Activated effector memory CD4-positive, alpha-beta T cell treated with Interleukin-2 at 50 U/mL for 16 hours (primary cell): Measurements from ENCODE around the gene TCERG1L.

ENCODE experiments used
- DNase-seq: peaks from one replicate; pipeline ENCODE4 v3.0.0-alpha.2; 2020

The TCERG1L gene

GRCh38 chr10:131221632-131222277 is 89.8 kb downstream of the TCERG1L start:
- DNase-seq = no peak

DNA sequence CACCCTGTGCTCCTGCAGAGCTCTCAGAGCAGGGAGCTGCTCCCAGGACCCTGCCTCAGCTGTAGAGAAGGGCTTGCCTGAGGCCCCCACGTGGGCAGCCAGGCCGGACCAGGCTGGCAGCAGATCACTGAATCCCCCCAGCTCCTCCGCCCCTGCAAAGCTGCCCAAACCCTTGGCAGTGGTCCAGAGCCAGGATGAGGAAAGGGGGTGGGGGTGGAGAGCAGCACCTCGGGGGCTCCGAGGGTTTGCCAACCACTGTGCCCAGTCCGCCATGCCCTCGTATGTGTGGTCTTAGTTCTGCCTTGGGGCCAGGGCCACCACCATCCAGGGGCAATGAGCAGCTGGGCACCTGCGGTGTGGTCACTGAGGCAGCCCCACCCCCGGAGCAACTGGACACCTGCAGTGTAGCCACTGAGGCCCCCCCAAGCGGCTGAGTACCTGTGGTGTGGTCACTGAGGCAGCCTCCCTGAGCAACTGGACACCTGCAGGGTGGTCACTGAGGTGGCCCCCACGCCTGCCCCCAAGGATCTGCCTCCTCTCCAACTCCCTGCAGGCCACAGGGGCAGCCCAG is 90.8 kb downstream of the TCERG1L start:
- no peak for DNase-seq

DNA sequence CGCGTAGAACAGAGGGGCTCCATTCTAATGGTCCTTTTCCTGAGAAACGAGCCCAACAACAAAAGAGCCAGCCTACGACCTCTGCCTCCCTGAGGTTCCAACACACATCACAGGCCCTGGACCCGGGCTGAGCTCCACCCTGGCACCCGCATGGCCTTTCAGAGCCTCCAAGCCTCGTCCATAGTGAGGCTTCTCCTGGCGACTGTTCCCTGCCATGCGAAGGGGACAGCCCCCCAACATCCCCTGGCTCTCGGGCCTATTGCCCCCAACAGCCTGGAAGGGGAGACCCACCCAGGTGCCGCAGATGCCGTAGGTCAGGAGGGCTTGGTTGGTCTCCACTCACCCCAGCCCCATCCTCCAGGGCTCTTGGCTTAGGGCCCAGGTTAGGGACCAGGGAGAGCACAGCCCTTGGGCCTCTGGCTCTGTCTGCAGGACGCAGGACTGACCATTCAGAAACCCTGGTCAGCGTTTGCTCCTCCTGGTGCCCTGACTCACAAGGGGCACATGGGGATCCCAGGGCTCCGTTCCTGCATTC is 91.5 kb downstream of the TCERG1L start:
- no peak for DNase-seq

GRCh38 chr10:131219584-131219886 is 92.0 kb downstream of the TCERG1L start:
- DNase-seq = no peak

GRCh38 chr10:131218811-131219583 is 92.5 kb downstream of the TCERG1L start:
- no peak for DNase-seq

DNA sequence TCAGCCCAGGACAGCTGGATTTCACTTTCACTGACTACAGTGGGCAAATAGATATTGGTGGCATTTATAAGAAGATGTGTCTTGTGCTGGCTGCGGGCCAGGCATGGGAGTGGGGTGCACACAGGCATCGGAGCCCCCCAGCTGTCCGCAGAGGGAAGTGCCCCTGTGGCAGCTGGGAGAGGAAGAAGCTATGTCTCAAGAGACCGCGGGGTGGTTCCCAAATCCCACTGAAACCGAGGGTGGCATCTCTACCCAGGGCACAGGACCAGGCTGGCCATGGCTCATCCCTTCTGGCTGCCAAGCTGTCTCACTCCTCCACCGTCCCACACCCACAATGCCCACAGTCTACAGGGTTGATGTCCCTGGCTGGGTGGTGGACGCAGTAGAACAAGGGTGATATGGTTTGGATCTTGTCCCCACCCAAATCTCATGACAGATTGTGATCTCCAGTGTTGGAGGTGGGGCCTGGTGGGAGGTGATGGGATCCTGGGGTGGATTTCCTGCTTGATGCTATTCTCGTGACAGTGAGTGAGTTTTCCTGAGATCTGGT is 94.8 kb downstream of the TCERG1L start:
- DNase-seq = no peak

DNA sequence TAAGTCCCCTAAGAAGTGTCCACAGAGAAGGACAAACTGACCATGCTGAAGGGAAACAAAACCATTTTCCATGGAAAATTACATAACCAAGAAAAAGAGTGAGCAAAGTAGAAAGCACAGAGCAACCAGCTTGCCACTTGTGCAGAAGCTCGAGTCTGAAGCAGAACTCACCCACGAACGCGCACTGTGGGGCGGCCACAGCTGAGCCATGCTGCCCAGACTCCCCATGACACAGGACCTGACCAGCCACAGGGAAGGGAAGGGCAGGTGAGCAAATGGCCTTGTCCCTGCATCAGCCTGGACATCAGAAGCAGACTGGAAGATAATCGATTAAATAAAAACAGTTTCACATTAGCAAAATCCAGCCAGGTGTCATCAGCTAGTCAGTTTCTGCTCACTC is 95.7 kb downstream of the TCERG1L start:
- no peak for DNase-seq

GRCh38 chr10:131214521-131215244 is 96.8 kb downstream of the TCERG1L start:
- no peak for DNase-seq

DNA sequence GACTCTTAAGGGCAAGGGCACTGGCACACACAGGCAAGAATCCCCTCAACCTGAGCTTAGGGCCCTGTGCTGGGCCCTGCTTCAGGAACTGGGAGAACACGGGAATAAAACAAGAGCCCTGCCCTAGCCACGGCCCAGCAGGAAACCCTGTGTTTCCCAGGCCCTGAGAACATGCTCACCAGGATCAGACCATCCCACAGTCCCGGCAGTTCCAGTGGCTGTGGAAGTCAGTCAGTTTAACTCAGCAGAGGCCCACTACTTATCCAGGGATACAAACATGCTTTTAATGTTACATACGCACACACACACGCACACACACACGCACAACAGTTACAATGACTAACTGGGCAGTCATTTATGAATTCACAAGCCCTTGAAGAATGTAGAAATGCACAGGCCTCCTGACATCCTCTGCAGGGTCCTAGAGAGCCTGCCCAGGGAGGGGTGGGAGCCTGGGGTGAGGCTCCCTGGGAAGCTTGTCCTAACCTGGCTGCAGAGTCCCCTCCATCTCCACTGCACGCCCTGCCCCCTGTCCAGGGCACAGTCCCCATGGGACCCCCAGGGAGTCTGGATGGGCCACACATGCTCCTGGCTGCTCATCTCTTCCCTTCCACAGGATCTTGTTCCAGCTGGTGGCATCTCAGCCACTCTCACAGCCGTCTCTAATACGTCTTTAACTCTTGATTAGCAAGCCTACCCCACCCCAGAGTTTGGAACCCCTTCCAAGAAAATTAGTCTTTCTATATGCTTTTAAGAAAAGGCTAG is 97.6 kb downstream of the TCERG1L start:
- no peak for DNase-seq

GRCh38 chr10:131212763-131213325 is 98.7 kb downstream of the TCERG1L start:
- no peak for DNase-seq

DNA sequence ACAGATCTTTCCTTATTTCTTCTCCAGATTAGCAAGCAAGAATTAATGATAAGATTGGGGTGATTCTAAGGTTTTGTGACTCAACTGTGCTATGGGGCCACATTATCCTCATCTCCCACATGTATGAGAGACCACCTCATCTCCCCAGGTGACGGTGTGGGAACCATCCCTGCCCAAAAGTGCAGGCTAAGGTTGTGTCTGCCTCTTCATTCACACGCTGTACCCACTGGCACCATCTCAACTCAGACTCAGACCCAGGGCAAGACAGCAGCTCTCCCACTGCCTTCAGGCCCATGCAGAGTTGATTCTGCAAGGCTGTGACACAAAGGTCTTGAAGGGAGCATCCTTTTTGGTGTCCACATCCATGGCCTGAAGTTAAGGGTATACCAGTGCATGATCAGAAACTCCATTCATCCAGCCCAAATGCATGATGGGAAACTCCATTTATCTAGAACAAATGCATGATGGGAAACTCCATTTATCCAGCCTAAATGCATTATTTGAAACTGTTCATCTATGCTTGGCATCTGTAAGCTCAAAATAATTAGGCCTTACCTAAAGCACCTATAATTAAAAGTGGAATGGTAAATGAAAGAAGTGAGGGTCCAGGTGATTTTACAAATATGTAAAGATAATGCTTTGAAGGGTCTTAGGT is 99.4 kb downstream of the TCERG1L start:
- DNase-seq = no peak

DNA sequence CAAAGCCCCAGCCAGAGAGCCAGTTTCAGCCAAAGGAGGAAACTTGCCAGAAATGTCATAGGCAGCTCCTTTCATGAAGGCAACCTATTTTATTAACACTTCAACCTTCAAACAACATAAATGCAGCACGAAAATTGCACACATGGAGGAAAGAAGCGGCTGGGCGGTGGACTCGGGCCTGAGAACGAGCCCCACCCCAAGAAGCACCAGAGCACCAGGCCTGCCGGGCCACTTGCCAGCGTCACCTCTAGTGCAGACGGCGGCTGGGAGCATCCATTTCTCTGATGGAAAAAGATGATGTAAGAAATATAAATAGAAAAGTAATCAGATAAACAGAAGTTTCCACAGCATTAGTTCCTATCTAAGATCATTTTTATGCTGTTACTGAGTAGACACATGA is 100.0 kb downstream of the TCERG1L start:
- no peak for DNase-seq

DNA sequence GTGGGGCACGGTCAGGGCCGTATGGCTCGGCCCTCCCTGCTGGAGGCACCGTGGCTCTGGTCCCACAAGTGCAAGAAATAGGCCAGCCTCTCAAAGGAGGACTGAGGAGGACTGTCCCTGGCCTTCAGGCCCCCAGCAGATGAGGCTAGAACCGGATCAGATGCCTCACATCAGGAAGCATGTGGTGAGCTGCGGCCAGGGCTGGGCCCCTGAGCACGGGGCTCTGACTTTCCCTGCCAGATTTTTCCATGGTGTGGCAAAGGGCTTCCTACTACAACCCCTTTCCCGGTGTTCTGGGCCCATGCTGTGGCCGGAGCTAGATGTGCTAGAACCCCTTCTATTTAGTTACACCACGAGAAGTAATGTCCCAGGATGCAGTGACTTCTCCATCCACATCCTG is 100.4 kb downstream of the TCERG1L start:
- no peak for DNase-seq

- DNase-seq = no peak
Observed at GRCh38 chr10:131210181-131210580, 101.3 kb downstream of the TCERG1L start.

DNA sequence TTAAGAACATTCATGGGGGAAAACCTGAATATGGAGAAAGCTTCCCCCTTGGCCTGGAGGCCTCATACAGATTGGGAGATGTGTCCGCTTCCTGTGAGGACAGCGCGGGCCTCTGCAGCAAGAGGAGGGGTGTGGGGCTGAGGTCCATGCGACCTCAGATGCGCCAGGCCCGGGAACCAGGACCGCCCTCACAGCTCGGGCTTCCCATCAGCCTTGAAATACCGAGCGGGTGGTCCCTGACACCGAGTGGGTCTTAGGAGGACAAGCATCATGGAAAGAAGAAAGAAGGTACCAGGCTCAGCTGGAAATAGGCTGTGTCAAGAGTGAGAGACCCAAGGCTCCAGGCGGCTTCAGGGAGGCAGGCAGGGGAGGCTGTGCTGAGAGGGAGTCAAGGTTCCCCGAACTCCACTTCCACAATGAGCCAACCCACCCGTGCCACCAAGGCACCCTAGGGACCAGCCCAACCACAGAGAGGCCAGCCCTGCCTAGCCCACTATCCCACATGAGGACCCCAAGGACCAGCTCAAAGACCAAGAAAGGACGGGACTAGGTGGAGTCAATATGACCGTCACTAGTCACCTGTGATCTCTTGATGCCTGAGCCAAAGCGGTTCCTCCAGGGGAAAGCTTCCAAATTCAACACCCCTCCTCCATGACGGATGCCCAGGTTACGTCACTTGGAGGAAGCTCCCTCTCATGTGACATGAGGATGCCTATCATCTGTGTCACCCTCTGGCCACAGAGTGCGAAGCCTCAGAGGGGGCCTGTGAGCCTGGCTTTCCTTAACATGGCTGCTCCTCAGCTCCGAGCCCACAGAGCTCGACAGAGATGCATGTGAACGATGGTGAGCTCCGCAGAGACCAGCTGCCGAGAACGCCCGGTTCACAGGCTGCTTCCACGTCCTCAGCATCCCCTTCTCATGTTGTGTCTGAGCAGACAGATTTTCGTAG is 103.7 kb downstream of the TCERG1L start:
- no peak for DNase-seq

DNA sequence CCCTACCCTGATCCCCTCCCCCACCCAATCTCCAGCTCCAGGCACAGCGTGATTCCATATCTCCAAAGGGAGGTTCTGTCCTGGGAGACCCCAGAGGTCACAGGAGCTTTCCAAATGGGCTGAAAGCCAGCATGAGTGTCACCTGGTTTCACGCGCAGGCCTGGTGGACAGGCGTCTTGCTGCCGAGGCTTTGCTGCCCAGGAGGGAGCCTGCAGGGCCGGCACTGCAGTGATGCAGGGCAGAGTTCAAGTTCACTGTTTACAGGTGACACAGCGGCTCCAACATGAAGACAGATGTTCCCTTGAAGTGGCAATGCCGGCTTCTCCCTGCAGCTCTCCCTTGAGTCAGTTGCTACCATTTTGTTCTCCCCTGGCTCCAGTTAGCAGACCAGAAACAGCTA is 104.3 kb downstream of the TCERG1L start:
- no peak for DNase-seq

GRCh38 chr10:131206111-131206995 is 105.2 kb downstream of the TCERG1L start:
- no peak for DNase-seq

GRCh38 chr10:131205556-131205955 is 106.0 kb downstream of the TCERG1L start:
- DNase-seq = no peak
